Tibial artery (tissue), 4 donors: ENCODE measurements around the gene RCBTB1.
A peak's percentile ranks its signal among the peaks of the same experiment; 100 is the strongest.

Source experiments
- DNase-seq, 2 donors: peaks; one replicate each; pipeline ENCODE4 v3.0.0-alpha.2; 2019
- H3K27ac ChIP-seq, 2 donors: fragments of 200-600 bp; sonication (generic) in 1 of 2; 1 replicate in 1 of 2; 2 replicates in 1 of 2; pipeline ENCODE4 v1.5.1; 2018 to 2019; ENCODE audit warnings: mild to moderate bottlenecking in 1 of 2
- H3K27me3 ChIP-seq, 2 donors: fragments of 200-600 bp; sonication (generic) in 1 of 2; one replicate each; pipeline versions ENCODE4 v1.5.1 to v1.6.0; 2016 to 2019
- H3K36me3 ChIP-seq, 3 donors: fragments of 200-600 bp; sonication (generic) in 2 of 3; one replicate each; pipeline ENCODE4 v1.5.1; 2016 to 2019; ENCODE audit warnings: mild to moderate bottlenecking in 2 of 3
- H3K4me1 ChIP-seq, 4 donors: fragments of 200-600 bp; sonication (generic) in 2 of 4; 1 replicate in 3 of 4; 2 replicates in 1 of 4; pipeline ENCODE4 v1.5.1; 2016 to 2019
- H3K4me3 ChIP-seq, 2 donors: fragments of 200-600 bp; sonication (generic) in 1 of 2; 1 replicate in 1 of 2; 2 replicates in 1 of 2; pipeline ENCODE4 v1.5.1; 2018 to 2019; ENCODE audit warnings: mild to moderate bottlenecking in 2 of 2
- H3K9me3 ChIP-seq, 3 donors: fragments of 200-600 bp; sonication (generic) in 1 of 3; one replicate each; pipeline ENCODE4 v1.5.1; 2016 to 2019
- CTCF ChIP-seq, 2 experiments: fragments of 200-600 bp in 1 of 2; fragments of 450-650 bp in 1 of 2; IDR thresholded peaks; one replicate each; pipeline ENCODE4 v1.5.1; 2017 to 2019; ENCODE audit warnings: antibody characterized with exemption in 2 of 2, mild to moderate bottlenecking in 1 of 2, moderate library complexity in 1 of 2
- intact Hi-C: fragments of 100-400 bp; cut with DNase I; formaldehyde crosslinking; loops from one replicate; pipeline ENCODE4 v1.15.0; 2023; ENCODE audit warnings: low total_unique reads

Gene RCBTB1

DNA sequence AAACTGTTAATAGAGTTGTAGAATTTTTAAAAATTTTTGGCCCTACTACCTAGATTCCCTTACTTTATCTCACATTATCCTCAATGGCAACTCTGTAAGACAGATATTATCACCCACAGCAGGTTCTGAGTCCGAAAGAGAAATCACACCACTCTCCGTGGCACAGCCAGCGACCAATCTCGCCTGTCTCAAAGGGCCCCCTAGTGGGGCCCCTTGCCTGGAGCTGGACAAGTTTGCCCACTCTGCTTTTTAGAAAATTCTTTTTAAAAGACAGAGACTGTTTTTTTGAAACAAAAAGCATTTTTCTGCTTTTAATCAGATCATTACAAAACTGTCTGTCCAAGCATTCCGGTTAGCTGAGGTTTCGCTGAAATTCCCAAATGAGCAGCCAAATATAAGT lies 67.9 kb downstream of the RCBTB1 start:
- DNase-seq, result no peak
- H3K4me1 ChIP-seq, result no peaks in the 10 kb centered on the region
- no peak overlapping the region for H3K27ac ChIP-seq
- no peak overlapping the region for H3K4me3 ChIP-seq
- no peaks in the 10 kb centered on the region for H3K9me3 ChIP-seq
- intact Hi-C loops, result no loop called here
- no peaks in the 10 kb centered on the region for H3K27me3 ChIP-seq
- TF ChIP-seq CTCF (IDR thresholded peaks at IDR 0.05), result no peak
- peaks cover 19 to 65% (median 64%) of the 10 kb centered on the region in 3 donors for H3K36me3 ChIP-seq

GRCh38 chr13:49516467-49516866 lies 68.9 kb downstream of the RCBTB1 start:
- Histone ChIP-seq H3K36me3 (peaks cover 16 to 57% (median 56%) of the 10 kb centered on the region in 3 donors), H3K27me3 (no peaks in the 10 kb centered on the region), H3K4me3 (no peak overlapping the region), H3K4me1 (no peaks in the 10 kb centered on the region), H3K27ac (no peak overlapping the region), H3K9me3 (no peaks in the 10 kb centered on the region)
- TF ChIP-seq CTCF (IDR thresholded peaks at IDR 0.05), result no peak
- DNase-seq, result no peak
- intact Hi-C loops, result no loop called here

DNA sequence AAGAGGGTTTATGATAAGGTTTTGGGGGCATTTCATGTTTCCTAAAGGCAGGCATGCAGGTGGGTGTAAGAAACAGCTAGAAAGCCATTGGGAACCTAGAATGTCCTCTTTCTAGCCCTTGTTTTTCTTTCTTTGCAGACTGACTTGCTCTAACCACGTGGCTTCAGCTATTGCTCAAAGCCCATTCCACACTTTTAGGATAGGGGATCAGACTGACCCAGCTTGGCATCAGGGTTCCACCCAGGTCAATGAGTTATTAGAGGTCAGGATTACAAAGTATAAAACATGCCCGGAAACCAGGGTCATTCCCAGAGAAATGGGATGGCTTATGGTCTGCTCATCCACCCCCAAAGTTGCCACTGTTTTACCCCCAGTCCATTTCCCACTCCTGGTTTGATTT lies 72.8 kb downstream of the RCBTB1 start:
- no peak for TF ChIP-seq CTCF (IDR thresholded peaks at IDR 0.05)
- H3K36me3 ChIP-seq, result peaks cover 25 to 50% (median 38%) of the 10 kb centered on the region in 3 donors
- no peaks in the 10 kb centered on the region for H3K9me3 ChIP-seq
- no peaks in the 10 kb centered on the region for H3K4me1 ChIP-seq
- H3K27ac ChIP-seq, result no peak overlapping the region
- no peaks in the 10 kb centered on the region for H3K27me3 ChIP-seq
- intact Hi-C loops, result no loop called here
- H3K4me3 ChIP-seq, result no peak overlapping the region
- no peak for DNase-seq

DNA sequence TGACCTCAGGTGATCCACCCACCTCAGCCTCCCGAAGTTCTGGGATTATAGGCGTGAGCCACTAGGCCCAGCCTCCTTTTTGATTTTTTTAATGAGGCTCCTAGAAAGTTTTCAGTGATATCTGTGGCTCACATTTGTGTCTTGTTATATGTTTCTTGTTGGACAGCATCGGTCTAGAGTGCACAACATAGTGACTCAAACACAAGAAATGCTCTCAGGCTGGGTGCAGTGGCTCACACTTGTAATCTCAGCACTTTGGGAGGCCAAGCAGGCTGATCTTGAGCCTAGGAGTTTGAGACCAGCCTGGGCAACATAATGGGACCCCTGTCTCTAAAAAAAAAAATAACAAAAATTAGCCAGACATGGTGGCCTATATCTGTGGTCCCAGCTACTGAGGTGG lies 81.4 kb downstream of the RCBTB1 start:
- intact Hi-C loops, result no loop called here
- H3K4me3 ChIP-seq, result no peak overlapping the region
- TF ChIP-seq CTCF (IDR thresholded peaks at IDR 0.05), result no peak
- no peaks in the 10 kb centered on the region for H3K9me3 ChIP-seq
- no peaks in the 10 kb centered on the region for H3K27me3 ChIP-seq
- H3K27ac ChIP-seq, result no peak overlapping the region
- DNase-seq, result no peak
- peaks cover 6 to 7% (median 6%) of the 10 kb centered on the region in 3 donors for H3K36me3 ChIP-seq
- peaks cover 0 to 4% (median 0%) of the 10 kb centered on the region in 4 donors for H3K4me1 ChIP-seq

- H3K27ac ChIP-seq, result no peak overlapping the region
- no peaks in the 10 kb centered on the region for H3K9me3 ChIP-seq
- peaks cover 6% of the 10 kb centered on the region in 3 donors for H3K36me3 ChIP-seq
- intact Hi-C loops, result no loop called here
- DNase-seq, result peak in 1 of 2 donors; percentile 46
- H3K4me1 ChIP-seq, result peaks cover 0 to 4% (median 0%) of the 10 kb centered on the region in 4 donors
- no peak for TF ChIP-seq CTCF (IDR thresholded peaks at IDR 0.05)
- no peaks in the 10 kb centered on the region for H3K27me3 ChIP-seq
- no peak overlapping the region for H3K4me3 ChIP-seq
Observed at GRCh38 chr13:49502954-49503353, 82.4 kb downstream of the RCBTB1 start.
